ENCODE data around the gene MMP17. TPM values are rescaled to one million over a fixed set of nuclear protein-coding genes. Genes with fewer than 3 reads are reported as not detected.

The MMP17 gene
- polyA plus RNA-seq, 10 donors, result 3.3 to 10.2 (median 5.1) TPM

DNA sequence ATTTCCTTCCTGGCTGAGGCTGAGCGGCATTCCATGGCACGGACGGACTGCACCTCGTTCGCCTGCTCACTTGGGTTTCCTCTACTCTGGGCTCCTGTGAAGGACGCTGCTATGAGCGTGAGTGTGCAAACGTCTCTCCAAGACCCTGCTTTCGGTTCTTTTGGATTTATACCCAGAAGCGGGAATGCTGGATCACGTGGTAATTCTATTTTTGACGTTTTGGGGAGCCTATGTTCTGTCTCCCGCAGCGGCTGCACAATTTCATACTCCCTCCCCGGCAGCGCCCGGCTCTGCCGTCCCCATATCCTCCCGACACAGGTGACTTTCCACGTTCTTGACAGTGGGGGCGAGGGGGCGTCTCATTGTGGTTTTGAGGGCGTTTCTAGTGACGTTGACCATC lies 20.6 kb downstream of the MMP17 start:
- DNase-seq, result no peak

DNA sequence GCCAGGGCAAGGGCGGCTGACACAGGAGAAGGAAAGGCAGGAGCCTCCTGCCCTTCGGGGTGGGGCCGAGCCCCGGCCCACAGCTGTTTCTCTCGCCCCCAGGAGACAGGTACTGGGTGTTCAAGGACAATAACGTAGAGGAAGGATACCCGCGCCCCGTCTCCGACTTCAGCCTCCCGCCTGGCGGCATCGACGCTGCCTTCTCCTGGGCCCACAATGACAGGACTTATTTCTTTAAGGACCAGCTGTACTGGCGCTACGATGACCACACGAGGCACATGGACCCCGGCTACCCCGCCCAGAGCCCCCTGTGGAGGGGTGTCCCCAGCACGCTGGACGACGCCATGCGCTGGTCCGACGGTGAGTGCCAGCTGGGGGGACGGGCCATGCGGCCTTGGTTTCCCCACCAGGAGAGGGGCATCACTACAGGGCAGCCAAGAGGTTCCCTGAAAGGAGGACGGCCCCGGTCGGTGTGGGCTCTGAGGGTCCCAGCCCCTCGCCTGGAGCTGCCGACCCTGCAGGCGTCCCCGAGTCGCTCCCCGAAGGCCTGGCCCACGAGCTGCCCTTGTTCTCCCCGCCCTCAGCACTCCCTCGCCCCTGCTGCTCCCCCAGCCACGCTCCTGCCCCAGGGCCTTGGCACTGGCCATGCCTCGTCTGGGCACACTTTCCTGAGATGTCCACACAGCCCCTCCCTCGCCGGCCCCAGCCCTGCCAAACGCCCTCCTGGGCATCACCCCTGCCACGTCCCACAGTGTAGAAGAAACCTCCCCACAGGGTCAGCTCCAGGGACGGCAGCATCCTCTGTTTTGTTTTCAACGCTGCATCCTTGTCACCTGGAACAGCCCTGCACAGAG lies 21.7 kb downstream of the MMP17 start:
- DNase-seq, result no peak

DNA sequence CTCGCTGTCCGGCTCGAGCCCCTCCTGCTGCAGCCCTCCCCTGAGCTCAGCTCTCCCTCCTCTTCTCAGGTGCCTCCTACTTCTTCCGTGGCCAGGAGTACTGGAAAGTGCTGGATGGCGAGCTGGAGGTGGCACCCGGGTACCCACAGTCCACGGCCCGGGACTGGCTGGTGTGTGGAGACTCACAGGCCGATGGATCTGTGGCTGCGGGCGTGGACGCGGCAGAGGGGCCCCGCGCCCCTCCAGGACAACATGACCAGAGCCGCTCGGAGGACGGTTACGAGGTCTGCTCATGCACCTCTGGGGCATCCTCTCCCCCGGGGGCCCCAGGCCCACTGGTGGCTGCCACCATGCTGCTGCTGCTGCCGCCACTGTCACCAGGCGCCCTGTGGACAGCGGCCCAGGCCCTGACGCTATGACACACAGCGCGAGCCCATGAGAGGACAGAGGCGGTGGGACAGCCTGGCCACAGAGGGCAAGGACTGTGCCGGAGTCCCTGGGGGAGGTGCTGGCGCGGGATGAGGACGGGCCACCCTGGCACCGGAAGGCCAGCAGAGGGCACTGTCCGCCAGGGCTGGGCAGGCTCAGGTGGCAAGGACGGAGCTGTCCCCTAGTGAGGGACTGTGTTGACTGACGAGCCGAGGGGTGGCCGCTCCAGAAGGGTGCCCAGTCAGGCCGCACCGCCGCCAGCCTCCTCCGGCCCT lies 22.8 kb downstream of the MMP17 start:
- DNase-seq, result no peak

GRCh38 chr12:131851741-131852550 lies 23.8 kb downstream of the MMP17 start:
- no peak for DNase-seq

GRCh38 chr12:131852551-131853299 lies 24.5 kb downstream of the MMP17 start:
- no peak for DNase-seq

- no peak for DNase-seq
Observed at GRCh38 chr12:131853832-131854797, 25.9 kb downstream of the MMP17 start.

DNA sequence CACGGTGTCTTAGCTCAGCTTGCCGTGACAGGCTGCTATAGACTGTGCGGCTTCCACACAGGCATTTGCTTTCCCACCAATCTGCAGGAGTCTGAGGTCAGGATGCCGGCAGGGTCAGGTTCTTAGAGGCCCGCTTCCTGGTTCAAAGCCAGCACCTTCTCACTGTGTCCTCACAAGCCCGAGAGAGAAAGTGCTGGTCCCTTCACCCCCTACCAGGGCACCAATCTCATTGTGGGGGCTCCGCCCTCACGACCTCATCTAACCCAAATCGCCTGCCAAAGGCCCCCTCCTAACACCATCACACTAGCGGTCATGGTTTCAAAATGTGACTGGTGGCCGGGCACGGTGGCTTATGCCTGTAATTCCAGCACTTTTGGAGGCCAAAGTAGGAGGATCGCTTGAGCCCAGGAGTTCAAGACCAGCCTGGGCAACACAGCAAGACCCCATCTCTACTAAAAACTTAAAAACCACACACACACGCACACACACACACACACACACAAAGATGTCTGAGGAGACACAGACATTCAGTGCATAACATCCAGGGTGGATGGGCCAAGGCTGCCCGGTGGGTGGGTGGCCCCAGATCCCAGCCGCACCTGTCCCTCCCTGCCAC lies 26.8 kb downstream of the MMP17 start:
- DNase-seq, result no peak

- DNase-seq, result no peak
Observed at GRCh38 chr12:131855521-131856142, 27.4 kb downstream of the MMP17 start.

GRCh38 chr12:131856366-131857097 lies 28.3 kb downstream of the MMP17 start:
- DNase-seq, result no peak

DNA sequence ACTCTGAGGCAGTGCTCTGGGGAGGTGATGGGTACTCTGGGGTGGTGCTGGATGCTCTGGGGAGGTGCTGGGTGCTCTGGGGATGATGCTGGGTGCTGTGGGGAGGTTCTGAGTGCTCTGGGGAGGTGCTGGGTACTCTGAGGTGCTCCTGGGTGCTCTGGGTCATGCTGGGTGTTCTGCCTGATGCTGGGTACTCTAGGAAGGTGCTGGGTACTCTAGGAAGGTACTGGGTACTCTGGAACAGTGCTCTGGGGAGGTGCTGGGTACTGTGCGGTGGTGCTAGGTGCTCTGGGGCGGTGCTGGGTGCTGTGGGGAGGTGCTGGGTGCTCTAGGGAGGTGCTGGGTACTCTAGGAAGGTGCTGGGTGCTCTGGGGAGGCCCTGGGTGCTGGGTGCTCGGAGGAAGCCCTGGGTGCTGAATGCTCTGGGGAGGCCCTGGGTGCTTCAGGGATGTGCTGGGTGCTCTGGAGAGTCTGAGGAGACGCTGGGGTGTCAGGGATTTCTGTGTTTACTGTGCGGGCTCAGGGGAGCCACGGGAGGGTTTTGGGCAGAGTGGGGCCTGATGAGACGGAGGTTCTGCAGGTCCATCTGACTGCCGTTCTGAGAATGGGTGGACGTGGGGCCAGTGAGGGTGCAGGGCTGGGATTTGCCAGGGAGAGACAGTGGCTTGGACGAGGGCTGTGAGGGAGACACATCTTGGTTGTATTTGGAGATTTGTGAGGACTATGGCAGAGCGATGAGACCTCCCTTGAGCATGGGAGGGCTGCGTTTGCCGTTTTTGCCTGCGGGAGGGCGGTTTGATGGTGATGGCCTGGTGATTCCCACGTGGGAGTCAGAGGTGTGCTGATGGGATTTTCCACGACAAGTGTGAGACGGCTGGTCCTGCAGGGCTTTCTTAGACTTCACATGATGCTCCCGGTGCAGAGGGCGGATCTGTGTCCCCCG lies 30.0 kb downstream of the MMP17 start:
- no peak for DNase-seq

DNA sequence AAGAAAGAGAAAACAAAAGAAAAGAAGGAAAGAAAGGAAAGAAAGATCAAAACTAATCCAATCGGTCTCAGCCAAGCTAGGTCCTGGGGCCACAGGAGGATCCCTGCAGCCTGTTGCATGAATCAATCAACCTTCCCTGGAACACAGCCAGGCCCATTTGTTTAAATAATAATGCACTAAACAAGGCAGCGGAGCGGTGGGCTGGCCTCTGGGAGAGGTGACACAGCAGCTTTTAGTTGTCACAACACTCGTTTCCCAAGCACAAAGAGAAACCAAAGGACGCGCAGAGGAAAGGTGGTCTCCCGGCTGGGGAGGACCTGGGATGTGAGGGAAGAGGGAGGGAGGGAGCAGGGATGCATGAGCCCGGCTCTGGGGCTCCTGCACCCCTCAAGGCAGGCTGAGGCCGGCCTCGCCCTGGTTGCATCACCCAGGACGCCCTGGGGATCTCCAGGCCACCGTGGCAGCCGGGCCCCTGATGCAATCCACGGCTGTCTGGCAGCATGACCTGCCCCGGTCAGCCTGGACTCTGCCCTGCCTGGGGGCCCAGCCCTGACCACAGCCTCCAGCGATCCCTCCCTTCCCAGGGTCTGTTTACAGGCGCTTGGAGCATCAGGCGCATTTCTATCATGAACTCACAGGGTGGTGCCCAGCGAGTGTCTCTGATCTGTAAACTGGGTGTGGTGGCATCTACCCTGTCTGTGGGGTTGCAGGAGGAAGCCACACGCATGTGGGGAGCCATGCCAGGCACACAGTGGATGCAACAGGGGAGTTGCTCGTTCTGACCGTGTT lies 32.5 kb downstream of the MMP17 start:
- DNase-seq, result peak in 2 of 3 donors; percentile 23 to 38

DNA sequence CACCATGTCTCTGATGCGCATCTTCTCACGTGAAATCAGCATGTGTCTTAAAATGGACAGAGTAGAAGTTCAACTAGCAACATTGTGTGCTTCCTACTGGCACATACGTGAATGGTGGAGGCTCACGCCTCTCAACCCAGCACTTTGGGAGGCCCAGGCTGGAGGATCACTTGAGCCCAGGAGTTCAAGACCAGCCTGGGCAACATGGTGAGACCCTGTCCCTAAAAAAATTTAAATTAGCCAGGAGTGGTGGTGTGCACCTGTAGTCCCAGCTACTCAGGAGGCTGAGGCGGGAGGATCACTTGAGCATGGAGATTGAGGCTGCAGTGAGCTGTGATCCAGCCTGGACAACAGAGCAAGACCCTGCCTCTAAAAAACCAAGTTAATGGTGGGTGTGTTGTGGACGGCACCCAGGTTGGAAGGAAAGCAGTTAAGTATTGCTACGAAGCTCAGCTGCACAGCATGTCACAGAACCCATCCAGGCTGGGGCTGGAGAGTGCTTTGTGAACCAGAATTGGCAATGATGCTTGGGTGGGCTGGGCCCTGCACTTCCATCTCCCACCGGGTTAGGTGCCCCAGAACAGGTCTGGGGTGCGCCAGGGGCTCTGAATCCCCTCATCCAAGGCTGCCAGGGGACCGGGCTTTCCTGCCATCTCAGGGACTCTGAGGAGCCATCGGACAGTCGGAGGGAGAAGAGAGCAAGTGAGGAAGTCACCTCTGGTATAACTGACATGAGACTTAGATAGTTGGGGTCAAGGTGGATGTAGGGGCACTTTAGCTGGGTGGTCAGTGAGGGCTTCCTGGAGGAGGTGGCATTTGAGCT lies 33.3 kb downstream of the MMP17 start:
- DNase-seq, result no peak

DNA sequence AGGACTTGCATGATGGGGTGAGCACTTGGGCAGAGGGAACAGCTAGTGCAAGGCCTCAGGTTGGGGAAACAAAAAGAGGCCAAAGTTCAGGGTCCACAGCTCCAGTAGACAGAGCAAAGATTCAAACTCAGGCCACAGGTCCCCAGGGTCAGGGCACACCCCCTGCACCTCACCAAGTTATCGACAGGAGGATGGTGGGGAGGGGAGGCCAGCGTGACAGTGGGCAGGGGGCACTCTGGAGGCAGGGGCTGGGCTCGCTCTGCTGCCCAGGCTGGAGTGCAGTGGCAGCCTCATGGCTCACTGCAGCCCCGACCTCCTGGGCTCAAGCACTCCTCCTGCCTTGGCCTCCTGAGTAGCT lies 33.9 kb downstream of the MMP17 start:
- DNase-seq, result no peak

- DNase-seq, result no peak
Observed at GRCh38 chr12:131862600-131862993, 34.4 kb downstream of the MMP17 start.

DNA sequence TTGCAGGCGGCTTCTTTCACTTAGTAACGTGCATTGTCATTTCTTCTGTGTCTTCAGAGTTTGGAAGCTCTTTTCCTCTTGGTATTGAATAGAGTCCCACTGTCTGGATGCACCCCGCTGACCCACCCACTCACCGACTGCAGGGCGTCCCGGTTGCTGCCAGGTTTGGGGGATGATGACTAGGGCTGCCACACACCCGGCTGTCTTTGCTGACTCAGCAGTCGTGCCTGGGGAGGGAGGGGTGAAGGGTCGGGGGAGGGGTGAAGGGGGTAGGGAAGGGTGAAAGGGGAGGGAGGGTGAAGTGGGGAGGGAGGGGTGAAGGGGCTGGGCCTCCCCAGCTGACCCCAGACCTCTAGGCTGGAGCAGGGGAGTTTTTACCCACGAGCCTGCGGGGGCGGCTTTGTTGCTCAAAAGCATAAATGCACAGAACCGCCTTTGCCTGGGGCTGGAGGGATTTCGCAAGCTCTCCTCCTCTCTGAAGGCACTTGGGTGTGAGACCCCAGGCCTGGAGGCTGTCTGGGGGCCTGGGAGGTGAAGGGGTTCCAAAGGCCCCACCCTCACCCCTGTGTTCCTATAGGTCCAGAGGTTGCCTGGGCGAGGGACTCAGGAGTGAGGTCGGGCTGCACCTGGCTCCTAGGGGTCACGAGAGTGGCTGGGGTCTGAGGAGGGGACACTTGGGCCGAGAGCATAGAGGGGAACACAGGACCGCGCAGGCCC lies 35.0 kb downstream of the MMP17 start:
- no peak for DNase-seq

Data from muscle of back (tissue), 11 donors.